GM18870 (cell line): ENCODE results near the gene GUCD1.
A peak's percentile ranks its signal among the peaks of the same experiment; 100 is the strongest.
"Not testable (repeated sequence)": the region's sequence is repeated elsewhere in the genome, so short reads cannot be mapped to it uniquely, and the experiment has no call there.

ENCODE experiments used
- ATAC-seq: cut with Tn5 transposase; IDR thresholded peaks from one replicate; pipeline ENCODE4 v1.9.1; 2021; ENCODE audit warnings: moderate library complexity; ENCODE audit not compliant: unreplicated experiment

The GUCD1 gene

GRCh38 chr22:24566899-24567511, 12.1 kb upstream of the GUCD1 start:
- ATAC-seq = no peak

GRCh38 chr22:24565077-24565476, 10.1 kb upstream of the GUCD1 start:
- ATAC-seq = no peak

GRCh38 chr22:24564376-24565058, 9.6 kb upstream of the GUCD1 start:
- ATAC-seq = no peak

- no peak for ATAC-seq
Observed at GRCh38 chr22:24563246-24563645, 8.3 kb upstream of the GUCD1 start.

- no peak for ATAC-seq
Observed at GRCh38 chr22:24559471-24559870, 4.5 kb upstream of the GUCD1 start.

- peak; percentile 65 for ATAC-seq
Observed at GRCh38 chr22:24555165-24556039, 464 bp upstream of the GUCD1 start, which contains the start of gene SNRPD3. SNRPD3 (plus strand) TSS chr22:24555999; CDS start chr22:24557675, 1,676 bp downstream.

- ATAC-seq = no peak
Observed at GRCh38 chr22:24553597-24554312, 1.2 kb downstream of the GUCD1 start.

- not testable (repeated sequence) for ATAC-seq
Observed at GRCh38 chr22:24552503-24553286, 2.2 kb downstream of the GUCD1 start.

GRCh38 chr22:24550902-24551435, 4.0 kb downstream of the GUCD1 start:
- no peak for ATAC-seq

GRCh38 chr22:24550028-24550901, 4.7 kb downstream of the GUCD1 start:
- ATAC-seq = no peak

- ATAC-seq = no peak
Observed at GRCh38 chr22:24548812-24549211, 6.1 kb downstream of the GUCD1 start.

- no peak for ATAC-seq
Observed at GRCh38 chr22:24543679-24544243, 11.2 kb downstream of the GUCD1 start.

- no peak for ATAC-seq
Observed at GRCh38 chr22:24543185-24543601, 11.7 kb downstream of the GUCD1 start.

GRCh38 chr22:24542641-24543040, 12.3 kb downstream of the GUCD1 start:
- no peak for ATAC-seq

- no peak for ATAC-seq
Observed at GRCh38 chr22:24541681-24542515, 13.0 kb downstream of the GUCD1 start.

- ATAC-seq = no peak
Observed at GRCh38 chr22:24540470-24540869, 14.5 kb downstream of the GUCD1 start.

GRCh38 chr22:24536089-24536488, 18.8 kb downstream of the GUCD1 start:
- no peak for ATAC-seq

GRCh38 chr22:24535348-24535747, 19.6 kb downstream of the GUCD1 start:
- no peak for ATAC-seq
